ENCODE measurements around the gene HPX.

DNA sequence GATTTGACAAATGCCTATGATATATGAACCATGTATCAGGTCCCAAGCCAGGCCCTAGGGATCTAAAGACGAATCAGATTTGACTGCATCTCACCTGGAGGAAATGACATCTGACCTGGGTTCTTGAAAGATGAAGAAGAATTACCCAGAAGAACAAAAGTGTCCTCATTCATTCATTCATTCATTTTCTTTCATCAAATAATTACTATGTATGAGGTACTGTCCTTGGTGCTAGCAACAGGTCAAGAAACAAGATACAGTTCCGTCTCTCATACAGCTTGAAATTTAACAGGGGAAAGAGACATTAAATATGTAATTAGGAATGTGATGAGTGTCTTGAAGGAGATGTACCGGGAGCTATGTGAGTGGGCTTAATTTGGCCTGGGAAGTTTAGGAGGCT is 20.1 kb downstream of the HPX start:
- TF ChIP-seq, protein P1, sequence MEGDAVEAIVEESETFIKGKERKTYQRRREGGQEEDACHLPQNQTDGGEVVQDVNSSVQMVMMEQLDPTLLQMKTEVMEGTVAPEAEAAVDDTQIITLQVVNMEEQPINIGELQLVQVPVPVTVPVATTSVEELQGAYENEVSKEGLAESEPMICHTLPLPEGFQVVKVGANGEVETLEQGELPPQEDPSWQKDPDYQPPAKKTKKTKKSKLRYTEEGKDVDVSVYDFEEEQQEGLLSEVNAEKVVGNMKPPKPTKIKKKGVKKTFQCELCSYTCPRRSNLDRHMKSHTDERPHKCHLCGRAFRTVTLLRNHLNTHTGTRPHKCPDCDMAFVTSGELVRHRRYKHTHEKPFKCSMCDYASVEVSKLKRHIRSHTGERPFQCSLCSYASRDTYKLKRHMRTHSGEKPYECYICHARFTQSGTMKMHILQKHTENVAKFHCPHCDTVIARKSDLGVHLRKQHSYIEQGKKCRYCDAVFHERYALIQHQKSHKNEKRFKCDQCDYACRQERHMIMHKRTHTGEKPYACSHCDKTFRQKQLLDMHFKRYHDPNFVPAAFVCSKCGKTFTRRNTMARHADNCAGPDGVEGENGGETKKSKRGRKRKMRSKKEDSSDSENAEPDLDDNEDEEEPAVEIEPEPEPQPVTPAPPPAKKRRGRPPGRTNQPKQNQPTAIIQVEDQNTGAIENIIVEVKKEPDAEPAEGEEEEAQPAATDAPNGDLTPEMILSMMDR (IDR thresholded peaks at IDR 0.05), result no peak
- TF ChIP-seq POLR2AphosphoS5 (IDR thresholded peaks at IDR 0.05), result no peak

Measured in gastroesophageal sphincter (tissue), 3 donors.